Measurements from ENCODE around the gene ZNF14. TPM values are rescaled to one million over a fixed set of nuclear protein-coding genes. Genes with fewer than 3 reads are reported as not detected.

ZNF14 gene
- total and polyA plus RNA-seq, 7 donors = 1.2 to 14.5 (median 7.8) TPM

DNA sequence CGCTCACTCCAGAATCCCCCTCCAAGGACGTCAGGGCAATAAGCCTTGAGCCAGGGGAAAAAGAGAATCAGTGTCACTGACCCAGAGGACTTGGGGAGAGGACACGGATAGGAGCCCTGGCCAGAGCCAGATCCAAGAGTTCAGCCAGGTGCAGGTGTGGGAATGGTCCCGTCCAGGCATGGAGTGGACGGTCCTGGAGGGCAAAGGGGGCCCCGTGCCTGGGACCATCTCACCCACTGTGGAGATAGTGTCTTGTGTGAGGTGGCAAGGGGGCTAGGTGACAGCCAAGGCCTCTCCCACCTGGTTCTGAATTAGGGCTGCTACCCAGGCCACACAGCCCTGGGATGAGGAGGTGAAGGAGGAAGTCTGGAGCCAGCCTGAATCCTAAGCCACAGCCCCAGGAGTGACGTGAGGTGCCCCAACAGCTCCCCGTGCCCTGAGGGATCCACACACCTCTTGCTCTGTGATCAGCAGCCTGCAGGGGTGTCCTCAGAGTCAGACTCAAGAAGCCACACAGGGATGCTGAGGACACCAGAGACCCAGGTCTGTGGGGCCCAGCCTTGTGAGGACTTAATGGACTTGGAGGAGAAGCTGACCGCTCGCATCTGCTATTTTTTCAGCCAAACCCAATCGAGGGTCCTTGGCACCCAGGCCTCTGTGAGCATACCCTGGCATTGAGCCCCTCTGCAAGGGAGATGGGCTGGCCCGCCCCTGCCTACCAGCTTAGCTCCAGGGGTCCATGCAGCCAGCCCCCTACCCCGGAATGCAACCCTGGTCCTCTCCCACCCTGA lies 16.4 kb upstream of the ZNF14 start:
- WGBS, 2 donors = 82 to 87% methylated on average over 13 of the region's 13 CpGs

DNA sequence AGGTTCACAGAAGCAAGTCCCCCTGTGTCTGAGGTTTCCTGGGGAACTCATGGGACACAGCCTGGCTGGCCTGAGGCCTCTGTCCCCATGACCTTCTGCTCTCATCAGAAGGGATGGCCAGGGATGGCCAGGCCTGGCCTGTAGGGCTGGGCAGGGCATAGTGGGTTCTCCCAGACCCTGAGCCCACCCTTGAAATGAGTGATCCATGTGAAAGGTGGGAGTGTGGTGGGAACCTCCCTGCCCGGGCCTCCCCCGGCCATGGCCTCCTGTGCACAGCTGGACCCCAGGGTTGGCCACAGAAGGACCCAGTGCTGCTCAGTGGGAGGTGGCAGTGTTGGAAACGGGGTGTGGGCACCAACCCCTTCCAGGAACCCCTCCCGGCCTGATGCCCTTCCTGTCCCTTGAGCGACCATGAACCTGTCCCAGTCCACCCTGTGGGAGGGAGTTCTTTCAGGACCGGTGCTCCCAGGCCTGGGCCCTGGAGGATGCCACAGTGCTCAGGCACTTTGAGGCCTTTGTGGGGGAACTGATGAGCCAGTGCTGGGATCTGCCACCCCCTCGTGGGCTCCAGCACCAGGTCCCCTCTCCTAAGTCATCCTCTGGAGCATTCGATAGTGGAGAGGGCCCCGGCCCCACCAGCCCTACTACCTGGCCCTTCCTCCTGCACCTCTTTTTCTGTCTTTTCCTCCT lies 15.5 kb upstream of the ZNF14 start:
- no peaks in the 10 kb centered on the region for H3K27me3 ChIP-seq
- H3K4me3 ChIP-seq = no peak overlapping the region
- no peaks in the 10 kb centered on the region for H3K36me3 ChIP-seq
- intact Hi-C loops (cut with DNase I) = no loop called here
- DNase-seq = no peak
- H3K27ac ChIP-seq = no peak overlapping the region
- no peaks in the 10 kb centered on the region for H3K4me1 ChIP-seq
- WGBS, 2 donors = 75 to 86% methylated on average over 9 of the region's 9 CpGs
- TF ChIP-seq, protein P1, sequence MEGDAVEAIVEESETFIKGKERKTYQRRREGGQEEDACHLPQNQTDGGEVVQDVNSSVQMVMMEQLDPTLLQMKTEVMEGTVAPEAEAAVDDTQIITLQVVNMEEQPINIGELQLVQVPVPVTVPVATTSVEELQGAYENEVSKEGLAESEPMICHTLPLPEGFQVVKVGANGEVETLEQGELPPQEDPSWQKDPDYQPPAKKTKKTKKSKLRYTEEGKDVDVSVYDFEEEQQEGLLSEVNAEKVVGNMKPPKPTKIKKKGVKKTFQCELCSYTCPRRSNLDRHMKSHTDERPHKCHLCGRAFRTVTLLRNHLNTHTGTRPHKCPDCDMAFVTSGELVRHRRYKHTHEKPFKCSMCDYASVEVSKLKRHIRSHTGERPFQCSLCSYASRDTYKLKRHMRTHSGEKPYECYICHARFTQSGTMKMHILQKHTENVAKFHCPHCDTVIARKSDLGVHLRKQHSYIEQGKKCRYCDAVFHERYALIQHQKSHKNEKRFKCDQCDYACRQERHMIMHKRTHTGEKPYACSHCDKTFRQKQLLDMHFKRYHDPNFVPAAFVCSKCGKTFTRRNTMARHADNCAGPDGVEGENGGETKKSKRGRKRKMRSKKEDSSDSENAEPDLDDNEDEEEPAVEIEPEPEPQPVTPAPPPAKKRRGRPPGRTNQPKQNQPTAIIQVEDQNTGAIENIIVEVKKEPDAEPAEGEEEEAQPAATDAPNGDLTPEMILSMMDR (IDR thresholded peaks at IDR 0.05) = no peak
- TF ChIP-seq POLR2A (IDR thresholded peaks at IDR 0.05) (no peak), POLR2AphosphoS5 (IDR thresholded peaks at IDR 0.05) (no peak), EP300 (IDR thresholded peaks at IDR 0.05) (no peak)
- H3K9me3 ChIP-seq = no peaks in the 10 kb centered on the region

More for the DNA sequence above, 16.4 kb upstream of the ZNF14 start:
- TF ChIP-seq POLR2A (IDR thresholded peaks at IDR 0.05) (no peak), POLR2AphosphoS5 (IDR thresholded peaks at IDR 0.05) (no peak)
- Histone ChIP-seq H3K9me3 (no peaks in the 10 kb centered on the region), H3K36me3 (no peaks in the 10 kb centered on the region), H3K4me1 (no peaks in the 10 kb centered on the region), H3K4me3 (no peak overlapping the region), H3K27ac (no peak overlapping the region), H3K27me3 (no peaks in the 10 kb centered on the region)
- intact Hi-C loops (cut with DNase I) = no loop called here
- DNase-seq = no peak

DNA sequence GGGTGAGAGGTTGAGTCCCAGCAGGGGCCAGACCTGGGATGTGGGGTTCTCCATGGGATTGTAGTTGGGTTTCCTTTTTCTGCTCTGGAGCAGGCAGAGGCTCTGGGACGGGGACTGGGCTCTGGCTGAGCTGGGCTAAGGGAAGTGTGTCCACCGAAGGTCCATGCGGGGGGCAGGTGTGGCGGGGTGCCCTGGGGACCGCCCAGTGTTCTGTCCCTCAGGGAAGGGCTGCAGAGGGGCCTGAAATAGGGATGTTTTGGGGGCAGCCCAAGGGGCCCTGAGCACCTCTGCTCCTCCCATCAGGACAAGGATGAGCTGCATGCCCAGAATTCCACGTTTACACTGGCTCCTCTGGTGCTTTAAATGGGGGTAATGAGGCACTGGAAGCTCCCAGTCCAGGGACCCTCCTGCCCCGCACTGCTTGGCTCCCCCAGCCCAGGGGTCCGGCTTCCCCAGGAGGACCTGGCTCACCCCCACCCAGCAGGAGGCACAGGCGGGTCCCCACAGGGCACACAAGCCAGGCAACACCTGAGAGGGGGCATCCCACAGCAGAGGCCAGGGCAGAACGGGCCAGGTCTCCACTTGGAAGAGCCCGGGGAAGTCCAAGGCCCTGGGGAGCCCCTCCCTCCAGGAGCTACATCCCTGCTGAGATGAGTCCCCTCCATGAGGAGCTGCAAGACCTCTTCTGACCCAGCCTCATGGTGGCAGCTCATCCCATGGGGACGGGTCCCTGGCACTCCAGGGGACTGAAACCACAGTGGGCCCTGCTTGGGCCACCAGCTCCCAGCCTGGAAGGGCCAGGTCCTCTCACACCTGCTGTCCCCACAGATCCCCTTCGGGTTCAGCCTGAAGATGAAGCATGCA lies 14.7 kb upstream of the ZNF14 start:
- intact Hi-C loops (cut with DNase I) = no loop called here
- Histone ChIP-seq H3K4me1 (no peaks in the 10 kb centered on the region), H3K36me3 (no peaks in the 10 kb centered on the region), H3K4me3 (no peak overlapping the region), H3K9me3 (no peaks in the 10 kb centered on the region), H3K27ac (no peak overlapping the region), H3K27me3 (no peaks in the 10 kb centered on the region)
- no peak for DNase-seq
- TF ChIP-seq, protein P1 (IDR thresholded peaks at IDR 0.05) = no peak
- TF ChIP-seq EP300 (IDR thresholded peaks at IDR 0.05) (no peak), POLR2A (IDR thresholded peaks at IDR 0.05) (no peak), POLR2AphosphoS5 (IDR thresholded peaks at IDR 0.05) (no peak)
- 83 to 87% methylated on average over 13 of the region's 13 CpGs for WGBS, 2 donors

DNA sequence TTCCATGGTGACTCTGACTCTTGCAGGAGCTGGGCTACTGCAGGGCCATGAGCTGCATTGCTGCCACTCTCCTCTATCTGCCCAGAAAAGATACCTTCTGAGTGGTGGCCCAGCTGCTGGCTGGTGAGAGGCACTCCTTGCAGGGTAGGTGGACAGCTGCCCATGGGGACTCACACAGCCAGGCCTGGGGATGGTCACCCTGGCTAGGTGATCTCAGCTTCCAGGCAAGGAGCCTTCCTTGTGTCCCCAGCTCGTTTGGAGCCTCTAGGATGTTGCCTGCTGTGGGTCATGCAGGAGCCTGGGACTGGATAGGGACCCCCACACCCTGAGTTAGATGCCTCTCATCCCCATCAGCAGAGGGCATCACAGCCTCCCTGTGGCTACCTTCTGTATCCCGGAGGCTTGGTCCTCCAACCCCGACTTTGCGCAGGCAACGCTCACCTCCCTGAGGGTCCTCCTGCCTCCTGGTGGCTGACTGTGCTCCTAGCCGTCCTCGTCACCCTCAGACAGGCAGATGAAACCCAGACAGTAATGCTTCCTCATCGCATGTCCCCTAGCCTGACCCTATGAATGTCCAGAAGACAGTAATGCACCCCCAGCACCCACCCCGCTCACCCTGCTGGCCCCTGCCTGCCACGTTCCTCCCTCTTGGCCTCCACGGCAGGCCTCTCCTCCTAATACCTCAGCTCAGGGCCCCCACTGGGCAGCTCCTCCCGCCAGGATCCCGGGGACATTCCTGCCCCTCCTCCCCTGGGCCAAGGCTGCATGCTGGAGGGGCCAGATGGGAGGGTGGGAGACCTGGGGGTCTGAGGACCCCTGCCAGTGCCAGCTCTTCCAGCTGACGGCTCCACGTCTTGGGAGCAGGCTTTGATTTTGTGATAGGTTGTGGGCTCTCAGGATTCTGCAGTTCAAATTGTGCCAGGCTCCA lies 13.6 kb upstream of the ZNF14 start:
- Histone ChIP-seq H3K4me3 (no peak overlapping the region), H3K27ac (no peak overlapping the region), H3K9me3 (no peaks in the 10 kb centered on the region), H3K4me1 (no peaks in the 10 kb centered on the region), H3K36me3 (no peaks in the 10 kb centered on the region), H3K27me3 (no peaks in the 10 kb centered on the region)
- no peak for TF ChIP-seq POLR2AphosphoS5 (IDR thresholded peaks at IDR 0.05)
- TF ChIP-seq, protein P1 (IDR thresholded peaks at IDR 0.05) = no peak
- no peak for TF ChIP-seq EP300 (IDR thresholded peaks at IDR 0.05)
- no peak for TF ChIP-seq POLR2A (IDR thresholded peaks at IDR 0.05)
- intact Hi-C loops (cut with DNase I) = no loop called here
- WGBS, 2 donors = 65 to 68% methylated on average over 15 of the region's 15 CpGs
- no peak for DNase-seq

All from sigmoid colon (tissue), 7 donors.